GM19239 (cell line): Measurements from ENCODE around the gene CDC34.

ENCODE experiments used
- DNase-seq: peaks from one replicate; pipeline ENCODE4 v3.0.0; 2011; ENCODE audit warnings: low spot score; ENCODE audit not compliant: insufficient read length
- FAIRE-seq: peaks from 2 replicates; lab custom pipeline; 2011; peaks lifted over from hg19 to GRCh38; lab: Jason Lieb, UNC

Gene CDC34

DNA sequence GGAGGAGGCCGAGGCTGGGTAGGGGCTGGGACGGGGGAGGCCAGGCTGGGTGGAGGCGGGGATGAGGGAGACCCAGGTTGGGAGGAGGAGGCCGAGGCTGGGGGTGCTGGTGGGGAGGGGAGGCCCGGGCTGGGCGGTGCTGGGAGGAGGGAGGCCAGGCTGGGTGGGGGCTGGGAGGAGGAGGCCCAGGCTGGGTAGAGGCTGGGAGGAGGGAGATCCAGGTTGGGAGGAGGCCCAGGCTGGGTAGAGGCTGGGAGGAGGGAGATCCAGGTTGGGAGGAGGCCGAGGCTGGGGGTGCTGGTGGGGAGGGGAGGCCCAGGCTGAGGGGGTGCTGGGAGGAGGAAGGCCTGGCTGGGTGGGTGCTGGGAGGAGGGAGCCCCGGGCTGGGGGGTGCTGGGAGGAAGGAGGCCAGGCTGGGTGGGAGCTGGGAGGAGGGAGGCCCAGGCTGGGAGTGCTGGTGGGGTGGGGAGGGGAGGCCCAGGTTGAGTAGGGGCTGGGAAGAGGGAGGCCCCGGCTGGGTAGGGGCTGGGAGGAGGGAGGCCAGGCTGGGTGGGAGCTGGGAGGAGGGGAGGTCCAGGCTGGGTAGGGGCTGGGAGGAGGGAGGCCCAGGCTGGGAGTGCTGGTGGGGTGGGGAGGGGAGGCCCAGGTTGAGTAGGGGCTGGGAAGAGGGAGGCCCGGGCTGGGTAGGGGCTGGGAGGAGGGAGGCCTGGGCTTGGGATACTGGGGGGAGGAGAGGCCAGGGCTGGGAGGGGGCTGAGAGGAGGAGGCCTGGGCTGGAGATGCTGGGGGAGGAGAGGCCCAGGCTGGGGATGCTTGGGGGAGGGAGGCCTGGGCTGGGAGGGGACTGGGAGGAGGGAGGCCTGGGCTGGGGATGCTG is 13.6 kb upstream of the CDC34 start:
- DNase-seq (no peak), FAIRE-seq (no peak)

DNA sequence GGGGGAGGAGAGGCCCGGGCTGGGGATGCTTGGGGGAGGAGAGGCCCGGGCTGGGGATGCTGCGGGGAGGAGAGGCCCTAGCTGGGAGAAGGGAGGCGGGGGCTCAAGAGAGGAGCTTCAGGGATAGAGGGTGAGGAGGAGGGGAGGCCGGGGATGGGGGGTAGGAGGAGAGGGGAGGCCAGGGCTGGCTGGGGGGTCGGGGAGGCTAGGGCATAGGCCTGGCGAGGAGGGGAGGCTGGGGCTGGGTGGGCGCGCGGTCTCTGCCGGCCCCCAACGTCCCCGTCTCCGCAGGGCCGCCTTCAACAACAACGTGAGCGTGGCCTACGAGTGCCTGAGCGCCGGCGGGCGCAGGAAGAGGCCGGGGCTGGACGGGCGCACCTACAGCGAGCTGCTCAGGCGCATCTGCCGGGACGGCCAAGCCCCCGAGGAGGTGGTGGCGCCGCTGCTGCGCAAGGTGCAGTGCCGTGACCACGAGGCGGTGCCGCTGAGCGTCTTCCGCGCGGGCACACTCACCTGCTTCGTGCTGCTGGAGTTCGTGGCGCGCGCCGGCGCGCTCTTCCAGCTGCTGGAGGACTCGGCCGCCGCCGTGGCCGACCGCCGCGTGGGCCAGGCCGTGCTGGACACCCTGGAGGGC is 12.8 kb upstream of the CDC34 start:
- FAIRE-seq (no peak), DNase-seq (no peak)

DNA sequence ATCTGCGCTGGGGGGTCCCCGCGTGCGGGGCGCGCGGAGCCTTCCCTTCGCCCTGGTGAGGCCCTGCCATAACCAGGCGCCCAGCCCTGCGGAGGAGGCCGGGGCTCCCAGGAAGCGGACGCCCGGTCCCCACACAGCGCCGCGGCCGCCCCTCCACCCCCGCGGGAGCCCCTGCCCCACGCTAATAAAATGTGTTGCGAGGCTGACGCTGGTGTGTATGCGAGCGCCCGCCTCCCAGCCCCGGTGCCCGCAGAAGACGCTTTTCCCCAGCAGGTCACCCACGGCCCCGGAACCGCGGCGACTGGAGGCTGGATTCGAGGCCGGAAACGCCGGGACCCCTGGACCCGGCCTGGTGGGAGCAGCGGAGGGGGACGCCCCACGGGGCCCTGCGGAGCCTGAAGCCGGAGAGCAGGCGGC is 12.1 kb upstream of the CDC34 start:
- FAIRE-seq (no peak), DNase-seq (no peak)

DNA sequence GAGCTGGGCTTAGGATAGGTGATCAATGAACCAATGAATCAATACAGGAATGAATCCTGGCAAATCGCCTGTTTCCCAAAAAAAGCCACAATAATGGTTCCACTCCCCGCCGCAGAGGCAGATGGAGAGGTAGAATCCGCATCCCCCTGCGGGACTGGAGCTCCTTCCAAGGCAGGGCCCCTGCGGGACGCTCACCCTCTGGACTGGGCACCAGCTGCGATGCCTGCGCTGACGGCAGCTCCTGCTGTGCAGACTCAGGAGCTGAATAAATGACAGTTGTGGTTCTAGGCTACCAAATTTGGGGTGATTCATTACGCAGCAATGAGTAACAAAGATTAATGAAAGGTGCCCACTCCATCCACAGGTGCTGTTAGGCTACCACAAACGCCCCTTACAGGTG is 8.8 kb upstream of the CDC34 start:
- DNase-seq (no peak), FAIRE-seq (no peak)

DNA sequence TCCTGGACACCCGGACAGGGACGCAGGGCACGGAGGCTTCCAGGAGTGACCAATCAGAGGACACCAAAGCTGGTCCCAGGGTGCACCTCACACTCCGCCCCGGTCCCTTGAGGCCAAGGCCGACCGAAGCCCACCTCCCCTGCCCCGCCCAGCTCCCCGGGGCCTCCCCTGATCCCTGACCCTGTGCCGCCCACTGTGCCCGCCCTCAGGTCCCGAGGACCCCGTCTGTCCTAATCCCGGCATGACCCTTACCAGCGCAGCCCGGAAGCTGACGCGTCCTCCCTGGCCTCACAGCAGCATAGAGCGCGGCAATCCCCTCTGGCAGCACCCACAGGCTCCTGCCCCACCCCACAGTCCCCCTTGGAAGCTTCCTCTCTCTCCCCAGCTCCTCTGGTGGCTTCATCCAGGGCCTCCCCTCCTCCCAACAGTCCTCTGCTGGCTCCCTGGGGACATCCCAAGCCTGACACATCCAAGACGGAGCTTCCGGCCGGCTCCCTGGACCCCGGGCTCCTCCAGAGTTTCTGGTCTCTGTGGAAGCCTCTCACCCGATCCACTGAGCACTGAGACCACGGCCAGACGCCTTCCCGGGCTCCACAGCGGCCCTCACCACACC is 7.4 kb upstream of the CDC34 start:
- no peak for FAIRE-seq
- DNase-seq: no peak

DNA sequence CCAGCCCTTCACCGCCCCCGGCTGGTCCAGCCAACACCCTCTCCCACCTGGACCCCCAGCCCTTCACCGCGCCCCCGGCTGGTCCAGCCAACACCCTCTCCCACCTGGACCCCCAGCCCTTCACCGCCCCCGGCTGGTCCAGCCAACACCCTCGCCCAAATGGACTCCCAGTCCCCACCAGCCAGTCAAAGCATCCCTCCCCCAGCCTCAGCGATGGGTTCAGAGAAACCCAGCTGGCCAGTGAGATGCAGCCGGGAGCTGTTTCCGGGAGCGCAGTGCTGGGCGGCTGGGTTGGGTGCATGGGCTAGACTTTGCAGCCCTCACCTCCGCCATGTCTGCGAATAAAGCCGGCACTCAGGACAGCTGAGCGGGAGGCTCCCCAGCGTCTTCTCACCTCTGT is 6.5 kb upstream of the CDC34 start:
- no peak for FAIRE-seq
- no peak for DNase-seq

DNA sequence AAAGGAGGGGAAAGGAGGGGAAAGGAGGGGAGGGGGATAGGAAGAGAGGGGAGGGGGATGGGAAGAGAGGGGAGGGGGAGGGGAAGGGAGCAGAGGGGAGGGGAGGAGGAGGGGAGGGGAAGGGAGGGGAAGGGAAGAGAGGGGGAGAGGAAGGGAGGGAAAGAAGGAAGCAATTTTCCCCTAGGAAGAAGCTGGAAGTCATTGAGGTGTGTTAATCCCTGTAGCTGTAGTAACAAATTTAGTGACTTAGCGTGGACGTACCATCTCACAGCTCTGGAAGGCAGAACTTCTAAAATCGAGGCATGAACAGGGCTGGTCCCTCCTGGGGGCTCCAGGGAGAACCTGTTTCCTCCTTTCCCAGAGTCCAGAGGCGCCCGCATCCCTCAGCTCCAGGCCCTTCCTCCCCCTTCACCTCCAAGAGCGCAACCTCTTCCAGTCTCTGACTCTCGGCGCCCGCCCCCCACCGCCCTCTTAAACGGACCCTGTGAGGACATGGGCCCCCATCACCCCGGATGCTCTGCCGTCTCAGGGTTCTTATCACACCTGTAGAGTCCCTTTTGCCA is 5.6 kb upstream of the CDC34 start:
- no peak for FAIRE-seq
- DNase-seq: no peak

DNA sequence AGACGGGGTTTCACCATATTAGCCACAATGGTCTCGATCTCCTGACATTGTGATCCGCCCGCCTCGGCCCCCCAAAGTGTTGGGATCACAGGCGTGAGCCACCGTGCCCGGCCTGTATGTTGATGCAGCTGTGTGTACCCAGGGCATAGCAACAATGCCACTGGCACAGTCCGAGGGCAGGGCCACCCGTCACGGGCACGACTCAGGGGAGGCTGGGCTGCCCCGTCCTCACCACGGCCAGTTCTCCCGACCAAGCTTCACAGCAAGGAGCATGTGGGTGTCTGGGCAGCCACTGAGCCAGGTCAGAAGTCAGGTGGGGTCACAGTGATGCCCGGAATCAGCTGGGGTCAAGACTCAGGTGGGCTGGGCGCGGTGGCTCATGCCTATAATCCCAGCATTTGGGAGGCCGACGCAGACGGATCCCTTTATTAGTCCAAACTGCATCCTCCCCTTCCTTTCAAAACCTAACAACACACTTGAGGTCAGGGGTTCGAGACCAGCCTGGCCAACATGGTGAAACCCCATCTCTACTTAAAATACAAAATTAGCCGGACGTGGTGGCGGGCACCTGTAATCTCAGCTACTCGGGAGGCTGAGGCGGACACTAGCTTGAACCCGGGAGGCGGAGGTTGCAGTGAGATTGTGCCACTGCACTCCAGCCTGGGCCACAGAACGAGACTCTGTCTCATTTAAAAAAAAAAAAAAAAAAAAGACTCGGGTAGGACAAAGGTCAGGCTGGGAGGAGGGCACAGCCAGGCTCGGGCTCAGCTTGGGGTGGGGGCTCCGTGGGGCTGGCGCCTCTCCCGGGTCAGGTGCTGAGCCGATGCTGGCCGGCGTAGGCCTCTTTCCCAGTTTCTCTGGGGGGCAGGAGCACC is 1.2 kb upstream of the CDC34 start:
- DNase-seq (no peak), FAIRE-seq (no peak)

DNA sequence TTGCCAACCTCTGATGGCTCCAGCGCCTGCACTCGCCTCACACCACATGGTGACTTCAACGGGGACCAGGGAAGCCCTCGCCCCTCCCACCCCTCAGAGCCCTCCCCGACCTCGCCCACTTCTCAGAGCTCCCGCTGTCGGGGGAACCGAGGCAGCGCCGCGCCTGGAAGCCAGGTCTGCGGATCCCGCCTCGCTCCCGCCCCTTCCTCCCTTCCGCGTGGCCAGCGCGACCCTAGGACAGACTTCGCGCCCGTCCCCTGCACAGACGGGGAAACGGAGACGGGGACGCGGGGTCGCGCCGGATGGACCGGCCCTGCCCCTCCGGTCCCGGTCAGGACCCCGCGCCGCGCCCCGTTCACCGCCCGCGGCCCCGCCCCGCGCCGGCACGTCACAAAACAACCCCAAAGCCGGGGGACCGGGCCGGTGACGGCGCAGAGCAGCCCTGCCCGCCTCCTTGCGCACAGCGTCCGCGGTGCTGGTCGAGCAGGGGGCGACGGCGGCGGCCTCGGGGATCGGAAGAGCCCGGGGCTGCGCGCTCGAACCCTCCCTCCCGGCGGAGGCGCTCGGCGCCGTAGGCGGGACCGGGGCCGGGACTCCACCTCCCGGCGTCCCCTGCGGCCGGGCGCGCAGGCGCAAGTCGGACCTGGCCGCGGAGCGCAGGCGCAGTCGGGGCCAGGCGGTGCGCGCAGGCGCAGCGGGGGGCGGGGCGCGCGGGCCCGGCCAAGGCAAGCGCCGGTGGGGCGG is 379 bp upstream of the CDC34 start:
- peak; percentile 100 for DNase-seq
- peak; percentile 86 for FAIRE-seq

DNA sequence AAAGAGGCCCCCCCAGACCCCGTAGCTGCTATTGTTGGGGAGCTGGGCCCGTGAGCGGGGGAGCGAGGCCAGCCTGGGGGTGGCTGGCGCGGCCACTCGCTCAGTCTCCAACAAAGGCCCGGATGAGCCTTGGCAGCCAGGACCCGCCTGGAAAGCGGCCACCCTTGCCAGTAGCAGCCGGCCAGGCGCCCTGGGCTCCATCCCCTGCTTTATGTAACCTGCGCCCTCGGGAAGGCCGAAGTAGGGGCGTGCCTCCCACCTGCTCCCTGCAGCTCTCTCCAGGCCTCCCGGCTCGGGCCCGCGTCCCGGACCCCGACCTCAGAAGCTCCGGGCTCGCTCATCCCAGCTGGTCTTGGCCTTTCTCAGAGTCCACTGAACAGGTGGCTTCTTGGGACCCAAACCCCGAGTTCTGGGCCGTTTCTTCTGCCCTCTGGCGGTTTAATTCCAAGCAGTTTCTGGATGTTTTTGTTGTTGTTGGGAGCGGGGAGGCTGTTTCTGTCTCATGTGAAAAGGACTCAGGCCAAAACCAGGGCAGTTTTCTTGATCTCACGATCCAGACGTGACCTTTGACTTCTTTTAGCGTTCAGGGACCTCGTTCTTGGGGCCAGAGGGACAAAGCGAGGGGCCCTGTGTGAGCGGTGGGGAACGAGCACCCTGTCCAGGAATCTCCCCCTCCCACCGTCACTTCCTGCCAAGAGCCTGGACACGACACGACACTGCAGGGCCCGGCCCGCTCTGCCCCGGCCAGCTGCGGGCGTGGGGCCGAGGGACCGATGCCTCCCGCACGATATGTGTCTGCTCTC is 1.2 kb downstream of the CDC34 start:
- FAIRE-seq (peak; percentile 52), DNase-seq (peak; percentile 63)

DNA sequence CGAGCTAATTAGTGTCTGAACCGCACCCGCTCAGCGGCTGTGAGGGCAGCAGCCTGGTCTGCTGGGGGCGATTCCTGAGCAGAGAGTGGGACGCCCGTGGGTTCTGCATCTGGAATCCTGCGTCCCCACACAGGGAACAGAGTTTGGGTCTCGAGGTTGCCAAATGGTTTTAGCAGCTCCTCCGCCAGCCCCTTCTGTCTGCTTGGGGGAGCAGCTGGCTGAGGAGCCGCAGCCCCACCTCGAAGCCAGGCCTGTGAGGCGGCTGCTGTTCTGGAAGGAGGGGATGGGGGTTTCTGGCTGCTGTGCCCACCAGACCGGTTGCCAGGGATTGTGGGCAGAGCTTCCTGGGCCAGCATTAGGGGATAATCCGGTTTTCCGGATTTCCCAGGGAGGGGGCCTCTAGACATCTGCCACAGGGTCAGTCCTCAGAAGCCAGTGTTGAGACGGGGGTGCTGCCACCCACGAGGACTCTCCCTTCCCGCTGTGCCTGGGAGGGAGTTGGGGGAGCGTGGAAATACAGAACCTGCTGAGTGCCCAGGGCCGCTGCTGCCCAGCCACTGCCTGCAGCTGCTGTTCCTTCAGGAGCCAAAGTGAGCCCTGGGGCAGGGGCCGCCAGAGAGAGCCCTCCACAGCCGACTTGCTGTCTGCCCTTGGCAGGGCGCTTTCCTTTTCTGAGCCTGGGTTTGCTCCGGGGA is 2.0 kb downstream of the CDC34 start:
- DNase-seq: no peak
- no peak for FAIRE-seq

DNA sequence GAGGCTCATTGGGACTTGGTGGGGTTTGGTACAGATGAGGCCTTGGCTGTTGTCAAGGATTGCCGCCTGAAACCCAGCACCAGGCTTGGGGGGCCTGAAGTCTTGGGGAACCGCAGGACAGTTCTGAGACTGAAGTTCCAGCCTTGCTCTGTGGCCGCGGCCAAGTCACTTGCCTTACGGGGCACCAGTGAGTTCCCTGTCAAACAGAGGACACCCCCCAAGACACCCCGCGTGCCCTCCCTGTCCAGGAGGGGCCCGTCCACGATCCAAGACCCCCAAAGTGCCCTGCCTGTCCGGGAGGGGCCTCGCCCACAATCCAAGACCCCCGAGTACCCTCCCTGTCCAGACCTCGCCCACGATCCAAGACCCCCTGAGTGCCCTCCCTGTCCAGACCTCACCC is 2.5 kb downstream of the CDC34 start:
- FAIRE-seq (no peak), DNase-seq (no peak)

DNA sequence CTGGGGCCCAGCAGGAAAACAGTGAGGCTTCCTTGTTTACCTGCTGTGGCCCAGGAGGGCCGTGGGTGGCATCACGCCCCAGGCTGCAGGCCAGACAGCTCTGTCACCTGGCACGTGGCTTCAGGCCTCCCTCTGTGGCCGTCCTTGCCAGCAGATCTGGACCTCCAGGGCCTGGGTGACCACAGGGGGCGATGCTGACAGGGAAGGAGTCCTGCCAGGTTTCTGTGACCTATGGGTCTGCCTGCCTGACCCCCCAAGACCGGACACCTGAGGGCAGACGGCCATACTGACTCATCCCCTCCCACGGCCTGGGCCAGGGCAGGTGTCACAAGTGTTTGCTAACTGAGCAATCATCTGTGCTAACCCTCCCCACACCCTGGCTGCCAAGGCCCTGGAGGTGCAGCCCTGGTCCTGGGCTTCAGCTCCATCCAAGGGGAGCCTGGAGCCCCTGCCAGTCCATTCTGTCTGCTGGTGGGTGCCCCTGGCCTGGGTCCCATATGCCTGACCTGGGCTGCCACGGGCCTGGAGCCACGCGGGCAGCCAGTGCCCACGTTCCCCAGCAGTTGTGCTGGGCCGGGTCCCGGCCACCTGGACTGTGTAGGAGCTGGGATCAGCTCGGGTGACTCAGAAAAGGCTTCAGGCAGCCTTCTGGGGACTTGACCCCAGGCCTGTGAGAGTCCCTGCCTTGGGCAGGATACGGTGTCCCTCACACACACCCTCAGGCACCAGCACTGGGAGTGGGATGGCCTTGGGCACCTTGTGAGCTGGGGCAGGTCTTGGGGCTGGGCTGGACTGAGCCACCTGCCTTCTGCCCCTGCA is 3.7 kb downstream of the CDC34 start:
- FAIRE-seq (no peak), DNase-seq (no peak)

DNA sequence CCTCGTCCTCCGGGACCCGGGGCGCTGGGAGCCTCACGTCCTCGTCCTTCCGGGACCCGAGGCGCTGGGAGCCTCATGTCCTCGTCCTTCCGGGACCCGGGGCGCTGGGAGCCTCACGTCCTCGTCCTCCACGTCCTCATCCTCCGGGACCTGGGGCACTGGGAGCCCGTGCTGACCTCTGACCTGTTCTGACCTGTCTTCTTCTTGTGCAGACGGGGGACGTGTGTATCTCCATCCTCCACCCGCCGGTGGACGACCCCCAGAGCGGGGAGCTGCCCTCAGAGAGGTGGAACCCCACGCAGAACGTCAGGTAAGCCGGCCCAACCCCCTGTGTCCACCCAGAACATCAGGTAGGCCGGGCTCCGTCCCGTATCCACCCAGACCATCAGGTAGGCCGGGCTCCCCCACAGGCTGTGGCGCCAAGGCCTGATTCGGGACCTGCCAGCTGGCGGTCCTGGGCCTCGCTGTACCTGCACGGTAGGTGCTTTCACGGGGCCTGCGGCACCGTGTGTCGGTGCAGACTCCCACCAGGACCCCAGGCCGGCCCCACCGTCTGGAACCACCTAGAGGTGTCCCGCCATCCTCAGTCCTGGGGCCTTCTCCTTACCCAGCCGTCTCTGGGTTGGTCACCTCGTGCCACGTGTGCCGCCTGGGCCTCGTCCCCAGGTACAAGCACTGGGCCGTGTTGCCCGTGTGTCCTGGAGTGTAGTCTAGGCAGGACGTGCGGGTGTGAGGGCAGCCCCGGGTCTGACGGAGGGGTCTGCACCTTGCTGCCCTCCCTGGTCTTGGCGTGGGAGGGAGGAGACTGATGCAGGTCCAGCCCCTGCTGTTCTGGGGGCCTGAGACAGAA is 4.7 kb downstream of the CDC34 start:
- no peak for FAIRE-seq
- no peak for DNase-seq

DNA sequence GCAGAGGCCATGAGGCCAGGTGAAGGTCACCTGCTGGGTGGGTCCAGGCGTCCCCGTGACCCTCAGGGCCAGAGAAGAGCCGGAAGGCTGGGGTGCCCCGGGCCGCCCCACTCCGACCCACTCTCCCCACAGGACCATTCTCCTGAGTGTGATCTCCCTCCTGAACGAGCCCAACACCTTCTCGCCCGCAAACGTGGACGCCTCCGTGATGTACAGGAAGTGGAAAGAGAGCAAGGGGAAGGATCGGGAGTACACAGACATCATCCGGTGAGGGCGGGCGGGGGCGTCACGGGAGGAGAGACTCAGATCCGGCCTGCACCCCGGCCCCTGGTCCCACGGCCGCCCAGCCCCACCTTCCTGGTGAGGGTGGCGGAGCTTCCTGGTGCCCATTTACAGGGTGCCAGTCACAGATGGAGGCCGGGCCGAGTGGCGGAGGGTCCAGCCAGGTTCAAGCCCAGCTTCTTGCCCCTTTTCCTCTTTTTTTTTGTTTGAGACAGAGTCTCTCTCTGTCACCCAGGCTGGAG is 5.4 kb downstream of the CDC34 start:
- FAIRE-seq (no peak), DNase-seq (no peak)
